NB4 (cell line): ENCODE data around the gene IYD.

Experiments
- CTCF ChIP-seq: IDR thresholded peaks from one replicate; pipeline ENCODE4 v1.5.1; 2012; ENCODE audit warnings: low read depth, low read length
- MYC ChIP-seq: IDR thresholded peaks from 2 replicates; pipeline ENCODE4 v1.6.1; 2011; ENCODE audit warnings: low read depth, low read length
- POLR2A ChIP-seq: IDR thresholded peaks from 2 replicates; pipeline ENCODE4 v1.6.1; 2011; ENCODE audit warnings: mild to moderate bottlenecking; ENCODE audit not compliant: insufficient read length; ENCODE audit errors: extremely low read depth

- TF ChIP-seq CTCF (no peak), POLR2A (no peak), MYC (no peak)
These were observed 57.4 kb downstream of the IYD start for GRCh38 chr6:150426198-150426597.
